GM12878 (cell line): ENCODE results near the gene SUFU.

Experiments used
- ASH2L ChIP-seq: fragments of 300-600, 200-600 bp; sonication (generic); IDR thresholded peaks from 2 replicates; pipeline ENCODE4 v1.6.1; 2017; ENCODE audit warnings: low read depth, mild to moderate bottlenecking, borderline replicate concordance
- CEBPB ChIP-seq, 2 experiments: fragments of 150-350 bp in 1 of 2; IDR thresholded peaks; 2 replicates each; pipeline ENCODE4 v1.6.1; 2012 to 2014; ENCODE audit warnings: low read depth in 2 of 2, low read length in 2 of 2, borderline replicate concordance in 1 of 2, inconsistent platforms in 1 of 2
- CREM ChIP-seq: IDR thresholded peaks from 2 replicates; pipeline ENCODE4 v1.6.1; 2014; ENCODE audit warnings: antibody characterized with exemption, low read depth
- CTCF ChIP-seq, 3 experiments: IDR thresholded peaks in 2 of 3; conservative IDR thresholded peaks in 1 of 3; 2 replicates each; pipeline ENCODE4 v1.5.1; 2011; ENCODE audit warnings: low read depth in 3 of 3, low read length in 3 of 3, mild to moderate bottlenecking in 3 of 3, control low read depth in 2 of 3, moderate library complexity in 2 of 3, inconsistent platforms in 1 of 3, mixed read lengths in 1 of 3; ENCODE audit not compliant: control insufficient read depth in 2 of 3, insufficient read depth in 1 of 3; ENCODE audit errors: extremely low read depth in 1 of 3
- FOS ChIP-seq: IDR thresholded peaks from 3 replicates; pipeline ENCODE4 v1.6.1; 2011; ENCODE audit warnings: borderline replicate concordance; ENCODE audit not compliant: insufficient read length; ENCODE audit errors: extremely low read depth
- GABPA ChIP-seq: IDR thresholded peaks from 2 replicates; pipeline ENCODE4 v1.6.1; 2014; ENCODE audit warnings: antibody characterized with exemption, low read depth, mild to moderate bottlenecking, inconsistent platforms
- NBN ChIP-seq: fragments of 450-650 bp; IDR thresholded peaks from 2 replicates; pipeline ENCODE4 v1.6.1; 2016
- NRF1 ChIP-seq: conservative IDR thresholded peaks from 2 replicates; pipeline ENCODE4 v1.6.1; 2011; ENCODE audit warnings: mild to moderate bottlenecking, low read depth, low read length, improper control_type of control experiment
- PBX3 ChIP-seq: IDR thresholded peaks from 2 replicates; pipeline ENCODE4 v1.6.1; 2011; ENCODE audit warnings: mild to moderate bottlenecking, low read depth, low read length, moderate library complexity; ENCODE audit not compliant: insufficient replicate concordance
- POLR2AphosphoS5 ChIP-seq: IDR thresholded peaks from 2 replicates; pipeline ENCODE4 v1.6.1; 2011; ENCODE audit warnings: mild to moderate bottlenecking, low read length, inconsistent platforms
- RELB ChIP-seq: fragments of 450-650 bp; IDR thresholded peaks from 2 replicates; pipeline ENCODE4 v1.6.1; 2017; ENCODE audit warnings: low read depth, mild to moderate bottlenecking, moderate library complexity
- SPI1 ChIP-seq: IDR thresholded peaks from 2 replicates; pipeline ENCODE4 v1.6.1; 2011; ENCODE audit warnings: low read depth, mild to moderate bottlenecking, low read length, moderate library complexity, borderline replicate concordance; ENCODE audit not compliant: insufficient read depth

DNA sequence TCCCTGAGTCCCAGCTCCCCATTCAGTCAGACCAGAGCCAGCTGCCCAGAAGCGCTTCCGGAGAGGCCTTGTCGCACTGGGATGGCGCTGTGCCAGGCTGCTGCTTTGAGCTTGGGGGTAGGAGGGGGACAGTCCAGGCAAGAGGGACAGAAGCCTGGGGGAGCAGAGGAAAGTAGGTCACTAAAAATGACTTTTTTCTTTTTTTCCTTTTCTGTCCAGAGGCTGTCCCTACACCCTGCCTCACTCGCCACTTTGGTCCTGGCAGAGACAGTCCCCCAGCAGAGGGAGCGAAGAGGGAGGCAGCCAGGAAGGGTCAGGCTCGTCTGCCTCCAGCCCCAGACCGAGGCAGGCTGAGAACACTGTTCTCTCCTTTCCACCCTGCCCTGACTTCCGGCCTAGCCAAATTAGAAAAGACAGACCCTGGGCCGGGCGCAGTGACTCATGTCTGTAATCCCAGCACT is 124.7 kb downstream of the SUFU start:
- TF ChIP-seq CREM (no peak), POLR2AphosphoS5 (no peak), CTCF (IDR thresholded peaks at IDR 0.05 in 2 of 3, conservative IDR thresholded peaks at IDR 0.05 in 1 of 3; ENCODE audit: control insufficient read depth in 2 of 3, extremely low read depth in 1 of 3, insufficient read depth in 1 of 3, low read depth in 3 of 3, low read length in 3 of 3) (no peak), CEBPB (IDR thresholded peaks at IDR 0.05; ENCODE audit: borderline replicate concordance in 1 of 2, low read depth in 2 of 2, low read length in 2 of 2) (no peak), NRF1 (no peak), PBX3 (no peak), ASH2L (no peak), RELB (no peak), SPI1 (no peak), FOS (no peak), NBN (no peak), GABPA (no peak)
